HFF-Myc (cell line): ENCODE results near the gene DISP3.

Source experiments
- DNase-seq: peaks from one replicate; pipeline ENCODE4 v3.0.0-alpha.2; 2011; ENCODE audit warnings: low read depth; ENCODE audit errors: extremely low read depth
- H3K4me3 ChIP-seq: replicated peaks from 2 replicates; pipeline ENCODE4 v1.5.1; 2011; ENCODE audit warnings: low read depth, mild to moderate bottlenecking, control low read depth, low read length
- TF ChIP-seq, protein P1 (sequence below): IDR thresholded peaks from 2 replicates; pipeline ENCODE4 v1.5.1; 2012; ENCODE audit warnings: mild to moderate bottlenecking, low read depth, low read length, control low read depth; ENCODE audit errors: missing control alignments

The DISP3 gene

DNA sequence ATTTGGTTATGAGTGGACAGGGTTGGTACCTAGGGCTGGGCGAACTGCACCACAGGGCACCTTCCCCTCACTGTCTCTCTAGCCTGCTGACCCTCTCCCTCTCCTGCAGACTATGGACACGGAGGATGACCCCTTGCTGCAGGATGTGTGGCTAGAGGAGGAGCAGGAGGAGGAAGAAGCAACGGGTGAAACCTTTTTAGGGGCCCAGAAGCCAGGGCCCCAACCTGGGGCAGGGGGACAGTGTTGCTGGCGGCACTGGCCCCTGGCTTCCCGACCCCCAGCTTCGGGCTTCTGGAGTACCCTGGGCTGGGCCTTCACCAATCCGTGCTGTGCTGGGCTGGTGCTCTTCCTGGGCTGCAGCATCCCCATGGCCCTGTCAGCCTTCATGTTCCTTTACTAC is 21.9 kb downstream of the DISP3 start:
- DNase-seq: no peak
- TF ChIP-seq, protein P1, sequence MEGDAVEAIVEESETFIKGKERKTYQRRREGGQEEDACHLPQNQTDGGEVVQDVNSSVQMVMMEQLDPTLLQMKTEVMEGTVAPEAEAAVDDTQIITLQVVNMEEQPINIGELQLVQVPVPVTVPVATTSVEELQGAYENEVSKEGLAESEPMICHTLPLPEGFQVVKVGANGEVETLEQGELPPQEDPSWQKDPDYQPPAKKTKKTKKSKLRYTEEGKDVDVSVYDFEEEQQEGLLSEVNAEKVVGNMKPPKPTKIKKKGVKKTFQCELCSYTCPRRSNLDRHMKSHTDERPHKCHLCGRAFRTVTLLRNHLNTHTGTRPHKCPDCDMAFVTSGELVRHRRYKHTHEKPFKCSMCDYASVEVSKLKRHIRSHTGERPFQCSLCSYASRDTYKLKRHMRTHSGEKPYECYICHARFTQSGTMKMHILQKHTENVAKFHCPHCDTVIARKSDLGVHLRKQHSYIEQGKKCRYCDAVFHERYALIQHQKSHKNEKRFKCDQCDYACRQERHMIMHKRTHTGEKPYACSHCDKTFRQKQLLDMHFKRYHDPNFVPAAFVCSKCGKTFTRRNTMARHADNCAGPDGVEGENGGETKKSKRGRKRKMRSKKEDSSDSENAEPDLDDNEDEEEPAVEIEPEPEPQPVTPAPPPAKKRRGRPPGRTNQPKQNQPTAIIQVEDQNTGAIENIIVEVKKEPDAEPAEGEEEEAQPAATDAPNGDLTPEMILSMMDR: no peak
- no peak overlapping the region for H3K4me3 ChIP-seq

DNA sequence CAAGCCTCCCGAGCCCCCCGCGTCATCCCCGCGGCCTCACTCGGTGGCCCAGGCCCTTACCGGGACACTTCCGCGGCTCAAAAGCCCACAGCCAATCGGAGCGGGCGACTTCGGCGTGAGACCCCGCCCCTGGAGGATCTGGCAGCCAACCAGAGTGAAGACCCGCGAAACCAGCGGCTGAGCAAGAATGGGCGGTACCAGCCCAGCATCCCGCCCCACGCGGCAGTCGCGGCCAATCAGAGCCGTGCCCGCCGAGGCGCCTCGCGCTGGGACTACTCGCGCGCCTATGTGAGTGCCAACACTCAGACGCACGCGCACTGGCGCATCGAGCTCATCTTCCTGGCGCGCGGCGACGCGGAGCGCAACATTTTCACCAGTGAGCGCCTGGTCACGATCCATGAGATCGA is 22.5 kb downstream of the DISP3 start:
- TF ChIP-seq, protein P1: no peak
- no peak for DNase-seq
- H3K4me3 ChIP-seq: no peak overlapping the region

DNA sequence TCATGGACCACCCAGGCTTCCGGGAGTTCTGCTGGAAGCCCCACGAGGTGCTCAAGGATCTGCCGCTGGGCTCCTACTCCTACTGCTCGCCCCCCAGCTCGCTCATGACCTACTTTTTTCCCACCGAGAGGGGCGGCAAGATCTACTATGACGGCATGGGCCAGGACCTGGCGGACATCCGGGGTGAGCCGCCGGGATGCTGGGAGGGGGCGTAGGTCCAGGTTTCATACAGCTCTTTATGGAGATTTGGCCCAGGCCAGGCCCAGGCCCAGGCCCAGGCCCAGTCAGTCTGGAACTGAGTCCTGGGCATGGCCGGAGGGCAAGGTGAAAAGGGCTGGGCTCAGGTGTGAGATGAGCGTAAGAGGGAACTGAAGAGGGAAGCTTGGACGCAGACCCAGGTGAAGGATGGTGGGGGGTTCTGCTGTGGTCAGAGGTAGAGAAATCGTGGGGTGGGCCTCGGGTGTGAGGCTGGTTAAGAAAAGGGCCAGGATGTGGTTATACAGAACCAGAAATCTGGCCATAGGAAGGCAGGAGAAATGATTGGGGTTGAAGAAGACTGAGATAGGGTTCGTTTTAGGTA is 23.0 kb downstream of the DISP3 start:
- H3K4me3 ChIP-seq: no peak overlapping the region
- TF ChIP-seq, protein P1: no peak
- DNase-seq: no peak

DNA sequence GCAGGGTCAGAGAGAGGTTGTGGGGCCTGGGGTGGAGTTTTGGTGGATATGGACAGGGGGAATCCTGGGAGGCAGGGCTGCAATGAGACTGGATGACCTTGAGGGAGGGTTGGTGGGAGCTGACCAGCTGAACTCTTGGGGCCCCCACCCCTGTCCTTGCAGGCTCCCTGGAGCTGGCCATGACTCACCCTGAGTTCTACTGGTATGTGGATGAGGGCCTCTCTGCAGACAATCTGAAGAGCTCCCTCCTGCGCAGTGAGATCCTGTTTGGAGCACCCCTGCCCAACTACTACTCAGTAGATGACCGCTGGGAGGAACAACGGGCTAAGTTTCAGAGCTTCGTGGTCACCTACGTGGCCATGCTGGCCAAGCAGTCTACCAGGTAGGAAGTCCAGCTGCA is 23.6 kb downstream of the DISP3 start:
- TF ChIP-seq, protein P1: no peak
- no peak for DNase-seq
- H3K4me3 ChIP-seq: no peak overlapping the region

DNA sequence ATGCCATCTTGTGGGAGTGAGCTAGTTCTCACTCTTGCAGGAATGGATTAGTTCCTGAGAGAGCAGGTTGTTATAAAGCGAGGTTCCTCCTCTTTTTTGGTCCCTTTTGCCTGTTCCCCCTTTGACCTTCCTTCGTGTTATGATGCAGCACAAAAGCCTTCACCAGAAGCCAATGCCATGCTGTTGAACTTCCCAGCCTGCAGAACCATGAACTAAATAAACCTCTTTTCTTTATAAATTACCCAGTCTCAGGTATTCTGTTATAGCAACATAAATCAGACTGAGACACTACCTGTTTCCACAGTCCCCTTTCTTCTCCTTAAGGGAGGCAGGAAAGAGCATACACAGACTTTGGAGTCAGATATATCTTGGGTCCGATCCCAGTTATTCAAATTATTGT is 25.6 kb downstream of the DISP3 start:
- no peak for DNase-seq
- TF ChIP-seq, protein P1: no peak

DNA sequence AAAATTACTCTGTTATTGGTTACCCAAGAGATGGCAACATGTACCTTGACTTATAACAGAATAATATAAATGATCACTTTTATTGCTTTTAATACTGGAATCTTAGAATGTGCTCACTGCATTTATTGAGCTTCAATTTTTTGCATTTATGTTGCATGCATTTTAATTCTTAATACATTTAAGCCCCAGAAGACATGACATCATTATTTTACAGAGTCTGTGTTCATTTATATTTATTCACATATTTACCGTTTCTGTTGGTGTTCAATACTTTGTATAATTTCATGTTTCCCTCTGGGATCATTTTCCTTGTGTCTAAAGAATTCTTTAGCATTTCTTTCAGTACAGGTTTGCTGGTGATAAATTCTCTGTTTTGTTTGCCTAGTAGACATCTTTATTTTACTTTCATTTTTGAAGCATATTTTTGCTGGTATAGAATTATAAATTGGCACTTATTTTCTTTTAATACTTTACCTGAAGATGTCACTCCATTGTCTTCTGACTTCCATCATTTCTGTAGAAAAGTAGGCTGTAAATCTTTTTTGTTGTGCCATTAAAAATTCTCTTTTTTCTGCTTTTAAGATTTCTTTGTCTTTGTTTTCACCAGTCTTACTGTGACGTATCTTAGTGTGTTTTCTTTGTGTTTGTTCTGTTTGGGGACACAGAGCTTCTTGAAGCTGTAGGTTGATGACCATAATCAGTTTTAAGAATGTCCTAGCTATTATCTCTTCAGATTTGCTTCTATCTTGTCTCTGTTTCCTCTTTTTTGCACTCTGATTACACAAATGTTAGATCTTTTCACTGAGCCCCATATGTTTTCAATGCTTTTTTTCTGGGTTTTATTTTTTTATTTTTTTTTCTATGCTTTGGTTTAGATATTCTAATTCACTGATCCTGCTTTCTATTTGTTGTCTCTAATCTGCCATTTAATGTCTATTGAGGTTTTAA is 26.9 kb downstream of the DISP3 start:
- DNase-seq: no peak
- TF ChIP-seq, protein P1: no peak
- no peak overlapping the region for H3K4me3 ChIP-seq

More for the DNA sequence above, 25.6 kb downstream of the DISP3 start:
- H3K4me3 ChIP-seq: no peak overlapping the region
